ENCODE data around the gene ADGRE1. TPM values are rescaled to one million over a fixed set of nuclear protein-coding genes. Genes with fewer than 3 reads are reported as not detected.

ADGRE1 gene
- total RNA-seq, 4 donors from 2014 or later: 0.24 to 3.9 (median 0.37) TPM; not detected in 1

- no peak for ATAC-seq (ENCODE audit: low FRiP score)
- TF ChIP-seq CTCF (IDR thresholded peaks at IDR 0.05): no peak
- no peak for DNase-seq (ENCODE audit: low spot score)
Measured at GRCh38 chr19:6987850-6988249, 100.5 kb downstream of the ADGRE1 start.

DNA sequence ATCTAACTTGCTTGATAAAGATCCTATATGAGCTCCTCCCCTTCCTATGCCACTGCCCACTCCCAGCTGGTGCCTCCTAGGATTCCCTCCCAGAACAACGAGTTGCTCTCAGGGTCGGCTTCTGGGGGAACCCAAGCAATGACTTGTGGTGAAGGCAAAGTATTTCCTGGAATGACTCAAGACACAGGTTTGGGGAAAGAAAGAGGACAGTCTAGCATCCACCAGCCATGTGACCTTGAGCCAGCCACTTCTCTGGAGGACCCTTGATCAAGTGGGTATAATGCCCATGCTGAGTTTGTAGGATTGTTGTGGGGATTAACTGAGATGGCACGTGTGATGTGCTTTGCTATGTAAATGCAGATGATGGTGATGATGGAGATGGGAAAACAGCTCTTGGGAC is 100.9 kb downstream of the ADGRE1 start:
- no peak for TF ChIP-seq CTCF (IDR thresholded peaks at IDR 0.05)
- no peak for DNase-seq (ENCODE audit: low spot score)
- no peak for ATAC-seq (ENCODE audit: low FRiP score)

Small RNA genes within 50 kb of the gene (small RNA-seq; reads per million reads assigned to genes)
- not detected for gene RF00017

Other genes with a start within 250 kb of the ADGRE1 start
- gene TNFSF14, start 217.4 kb upstream of the ADGRE1 start, total RNA-seq: 10 to 100 TPM in 2 of 4 donors, 1 to 10 TPM in 2; 3.6 to 66.5 (median 26.3) TPM
- gene C3, start 166.9 kb upstream of the ADGRE1 start, total RNA-seq: 1,000 to 10,000 TPM; 1,035 to 6,271 (median 2,305) TPM
- 10 to 100 TPM; 34.5 to 68.4 (median 62.0) TPM for gene GPR108, start 150.0 kb upstream of the ADGRE1 start, total RNA-seq
- gene TRIP10, start 147.9 kb upstream of the ADGRE1 start, total RNA-seq: 100 to 1,000 TPM in 1 of 4 donors, 10 to 100 TPM in 3; 42.5 to 110 (median 66.6) TPM
- 1 to 10 TPM in 3 of 4 donors, not detected in 1; 1.3 to 3.4 (median 2.0) TPM for gene SH2D3A, start 120.1 kb upstream of the ADGRE1 start, total RNA-seq
- 10 to 100 TPM in 3 of 4 donors, 1 to 10 TPM in 1; 9.4 to 18.9 (median 13.5) TPM for gene VAV1, start 114.9 kb upstream of the ADGRE1 start, total RNA-seq
- gene MBD3L2B, start 133.9 kb downstream of the ADGRE1 start, total RNA-seq: not detected
- not detected for gene MBD3L5, start 143.0 kb downstream of the ADGRE1 start, total RNA-seq
- not detected for gene MBD3L4, start 152.6 kb downstream of the ADGRE1 start, total RNA-seq
- not detected for gene MBD3L2, start 161.7 kb downstream of the ADGRE1 start, total RNA-seq
- not detected for gene MBD3L3, start 171.1 kb downstream of the ADGRE1 start, total RNA-seq
- 10 to 100 TPM in 1 of 4 donors, 1 to 10 TPM in 3; 5.7 to 12.6 (median 8.4) TPM for gene ZNF557, start 182.1 kb downstream of the ADGRE1 start, total RNA-seq